Stimulated activated CD4-positive, alpha-beta T cell treated with anti-CD3 and anti-CD28 coated beads, TNF-alpha, amount 100 ng/mL, for 24 hours (primary cell): ENCODE measurements around the gene WDR74.
"Not testable (repeated sequence)": the region's sequence is repeated elsewhere in the genome, so short reads cannot be mapped to it uniquely, and the experiment has no call there.

Experiments
- DNase-seq, 3 experiments: peaks; one replicate each; pipeline ENCODE4 v3.0.0-alpha.2; 2020; ENCODE audit warnings: low read depth in 3 of 3

The WDR74 gene

GRCh38 chr11:62841361-62842170, 2.2 kb upstream of the WDR74 start:
- peak; percentile 68 to 79 (median 69) for DNase-seq

GRCh38 chr11:62840721-62841360, 1.5 kb upstream of the WDR74 start:
- peak; percentile 75 to 84 (median 82) for DNase-seq

- no peak for DNase-seq
Observed at GRCh38 chr11:62835336-62835735, 4.1 kb downstream of the WDR74 start.

GRCh38 chr11:62832336-62833234, 6.8 kb downstream of the WDR74 start, which contains the start of gene TEX54:
Gene TEX54, minus strand, starts transcription at chr11:62832841.
- no peak for DNase-seq

- peak; percentile 99 to 100 (median 100) for DNase-seq
Observed at GRCh38 chr11:62831520-62832335, 7.7 kb downstream of the WDR74 start, which contains the start of gene STX5. Gene STX5, minus strand, starts transcription at chr11:62832051. Its CDS starts 808 bp downstream, at chr11:62831243.

GRCh38 chr11:62830904-62831519, 8.4 kb downstream of the WDR74 start:
- no peak for DNase-seq

- DNase-seq, result not testable (repeated sequence)
Observed at GRCh38 chr11:62828130-62828529, 11.3 kb downstream of the WDR74 start.

GRCh38 chr11:62823677-62824076, 15.7 kb downstream of the WDR74 start:
- no peak for DNase-seq

GRCh38 chr11:62817129-62817528, 22.3 kb downstream of the WDR74 start:
- DNase-seq, result no peak

- DNase-seq, result no peak
Observed at GRCh38 chr11:62816557-62816956, 22.8 kb downstream of the WDR74 start.

- no peak for DNase-seq
Observed at GRCh38 chr11:62811659-62812058, 27.7 kb downstream of the WDR74 start.

GRCh38 chr11:62810748-62811147, 28.6 kb downstream of the WDR74 start:
- DNase-seq, result no peak

- DNase-seq, result no peak
Observed at GRCh38 chr11:62806611-62807121, 32.7 kb downstream of the WDR74 start.

- DNase-seq, result peak in 2 of 3 experiments; percentile 18 to 22
Observed at GRCh38 chr11:62805961-62806441, 33.4 kb downstream of the WDR74 start.

- DNase-seq, result peak; percentile 92 to 93 (median 93)
Observed at GRCh38 chr11:62805076-62805892, 34.1 kb downstream of the WDR74 start, which contains the start of gene NXF1. Gene NXF1, minus strand, starts transcription at chr11:62805440. Its CDS starts 84 bp downstream, at chr11:62805356.

- DNase-seq, result peak in 1 of 3 experiments; percentile 15
Observed at GRCh38 chr11:62804310-62805075, 34.9 kb downstream of the WDR74 start.

GRCh38 chr11:62801071-62801470, 38.3 kb downstream of the WDR74 start:
- DNase-seq, result no peak

GRCh38 chr11:62799486-62799885, 39.9 kb downstream of the WDR74 start:
- DNase-seq, result no peak
